Kidney glomerular epithelial cell (primary cell): ENCODE results near the gene CRPPA.
"Not testable (repeated sequence)": the region's sequence is repeated elsewhere in the genome, so short reads cannot be mapped to it uniquely, and the experiment has no call there.

Experiments
- DNase-seq: peaks from one replicate; lab custom pipeline; 2025; lab: John Stamatoyannopoulos, UW

The CRPPA gene

GRCh38 chr7:16397501-16398145 is 23.7 kb downstream of the CRPPA start:
- no peak for DNase-seq

GRCh38 chr7:16396766-16397500 is 24.4 kb downstream of the CRPPA start:
- no peak for DNase-seq

- no peak for DNase-seq
These were observed 26.2 kb downstream of the CRPPA start for GRCh38 chr7:16395121-16395520.

GRCh38 chr7:16393862-16394422 is 27.4 kb downstream of the CRPPA start:
- no peak for DNase-seq

GRCh38 chr7:16392990-16393523 is 28.3 kb downstream of the CRPPA start:
- no peak for DNase-seq

GRCh38 chr7:16383786-16384185 is 37.6 kb downstream of the CRPPA start:
- not testable (repeated sequence) for DNase-seq

- DNase-seq = not testable (repeated sequence)
These were observed 38.2 kb downstream of the CRPPA start for GRCh38 chr7:16383103-16383502.
